ENCODE results near the gene CYB561D2. TPM values are rescaled to one million over a fixed set of nuclear protein-coding genes. Genes with fewer than 3 reads are reported as not detected.

CYB561D2 gene
- total and polyA plus RNA-seq, 2 donors (not counting 3 experiments of a cell fraction or from before 2014, with no cell fraction given), result 13.6 to 46.0 TPM

DNA sequence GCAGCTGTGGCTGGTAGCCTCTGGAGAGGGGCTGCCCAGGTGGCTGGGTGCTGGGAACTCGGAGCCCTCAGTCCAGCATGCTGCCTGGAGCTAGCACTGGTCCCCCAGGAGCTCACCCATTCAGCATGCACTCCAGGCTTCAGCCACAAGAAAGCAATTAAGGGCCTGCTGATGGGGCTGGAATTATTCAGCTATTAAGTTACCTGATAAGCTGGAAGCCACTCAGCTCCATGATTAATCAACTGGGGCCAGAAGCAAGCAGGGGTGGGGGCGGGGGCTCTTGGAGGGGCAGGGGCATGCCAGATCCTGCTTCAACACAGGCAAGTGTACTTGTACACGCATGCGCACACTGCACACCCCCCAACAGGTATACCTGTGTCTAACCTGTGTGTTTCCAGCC lies 30.7 kb downstream of the CYB561D2 start:
- no peaks in the 10 kb centered on the region for H3K9me3 ChIP-seq (replicated peaks; ENCODE audit: control insufficient read depth, insufficient read depth, low read length)
- no peaks in the 10 kb centered on the region for H3K4me1 ChIP-seq (ENCODE audit: control insufficient read depth, extremely low read depth, insufficient read depth, low read length)
- H3K27ac ChIP-seq (ENCODE audit: insufficient read depth, low read depth, low read length), result no peak overlapping the region
- no peaks in the 10 kb centered on the region for H3K36me3 ChIP-seq (ENCODE audit: control insufficient read depth in 2 of 2, extremely low read depth in 1 of 2, insufficient read depth in 2 of 2, low read length in 2 of 2)
- FAIRE-seq, result no peak
- no peak for TF ChIP-seq POLR2A (IDR thresholded peaks at IDR 0.05; ENCODE audit: low read depth, low read length)
- BruUV-seq (replicated peaks), result no TSS peak
- H3K9me1 ChIP-seq (replicated peaks; ENCODE audit: control insufficient read depth, extremely low read depth, insufficient read depth, low read length), result no peaks in the 10 kb centered on the region
- H3K4me3 ChIP-seq (replicated peaks in 1 of 3; ENCODE audit: insufficient read depth in 1 of 3, low read depth in 1 of 3, low read length in 3 of 3), result no peak overlapping the region
- no peak overlapping the region for H2AFZ ChIP-seq (ENCODE audit: low read depth, low read length)
- DNase-seq (ENCODE audit: low read depth, low spot score), result no peak
- POLR2A ChIA-PET, result interaction anchor here (0.6 kb wide), 1 partner anchor 138 kb away, joined by 3 read pairs; no protein-coding TSS in a partner anchor
- H3K27me3 ChIP-seq (ENCODE audit: control insufficient read depth in 2 of 2, insufficient read depth in 2 of 2, low read length in 2 of 2), result no peaks in the 10 kb centered on the region
- H4K20me1 ChIP-seq (replicated peaks; ENCODE audit: control insufficient read depth, extremely low read depth, insufficient read depth, low read length), result no peaks in the 10 kb centered on the region
- H3K4me2 ChIP-seq (ENCODE audit: insufficient read depth, low read length), result no peak overlapping the region
- H3K79me2 ChIP-seq (ENCODE audit: control insufficient read depth, insufficient read depth, low read length), result no peaks in the 10 kb centered on the region
- intact Hi-C loops (cut with micrococcal nuclease) (no loop called here), dilution Hi-C loops (cut with MboI; ENCODE audit: extremely low pct_ligation_motif_present, low sequenced_read_pairs) (no loop called here)
- CTCF ChIA-PET, result interaction anchor here (1.3 kb wide), 1 partner anchor 161 kb away, joined by 6 read pairs; no protein-coding TSS in a partner anchor
- no peak overlapping the region for H3K9ac ChIP-seq (replicated peaks; ENCODE audit: extremely low read depth, insufficient read depth, low read length)

DNA sequence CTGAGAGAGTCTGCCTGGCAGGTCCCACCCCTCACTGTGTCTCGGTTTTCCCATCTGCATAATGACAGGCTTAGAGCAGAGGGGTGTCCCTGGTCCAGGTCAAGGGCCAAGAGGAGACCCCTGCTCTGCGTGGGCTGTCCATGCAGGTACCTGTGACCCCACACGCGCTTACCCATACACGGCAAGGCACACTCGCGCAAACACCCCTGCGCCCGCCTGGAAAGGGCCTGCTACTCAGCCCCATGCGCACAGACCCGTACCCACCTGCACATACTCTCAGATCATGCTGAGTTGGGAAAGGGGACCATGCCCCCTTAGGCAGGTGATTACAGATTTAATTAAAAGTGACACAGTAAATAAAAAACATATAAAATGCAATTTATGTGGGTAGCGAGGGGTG lies 32.1 kb downstream of the CYB561D2 start:
- no peaks in the 10 kb centered on the region for H3K27me3 ChIP-seq (ENCODE audit: control insufficient read depth in 2 of 2, insufficient read depth in 2 of 2, low read length in 2 of 2)
- H3K9ac ChIP-seq (replicated peaks; ENCODE audit: extremely low read depth, insufficient read depth, low read length), result no peak overlapping the region
- no peaks in the 10 kb centered on the region for H3K9me1 ChIP-seq (replicated peaks; ENCODE audit: control insufficient read depth, extremely low read depth, insufficient read depth, low read length)
- no peak overlapping the region for H3K4me2 ChIP-seq (ENCODE audit: insufficient read depth, low read length)
- no TSS peak for BruUV-seq (replicated peaks)
- intact Hi-C loops (cut with micrococcal nuclease) (no loop called here), dilution Hi-C loops (cut with MboI; ENCODE audit: extremely low pct_ligation_motif_present, low sequenced_read_pairs) (no loop called here)
- CTCF ChIA-PET, result no interaction called here
- no peaks in the 10 kb centered on the region for H3K9me3 ChIP-seq (replicated peaks; ENCODE audit: control insufficient read depth, insufficient read depth, low read length)
- FAIRE-seq, result no peak
- TF ChIP-seq FOS (IDR thresholded peaks at IDR 0.05; ENCODE audit: borderline replicate concordance, insufficient read depth, low read length), result no peak
- TF ChIP-seq EZH2 (IDR thresholded peaks at IDR 0.05; ENCODE audit: borderline replicate concordance, low read depth, low read length, severe bottlenecking), result no peak
- no peak for TF ChIP-seq GATA2 (IDR thresholded peaks at IDR 0.05; ENCODE audit: insufficient read depth, insufficient read length, low read depth, low read length)
- TF ChIP-seq, protein P1, sequence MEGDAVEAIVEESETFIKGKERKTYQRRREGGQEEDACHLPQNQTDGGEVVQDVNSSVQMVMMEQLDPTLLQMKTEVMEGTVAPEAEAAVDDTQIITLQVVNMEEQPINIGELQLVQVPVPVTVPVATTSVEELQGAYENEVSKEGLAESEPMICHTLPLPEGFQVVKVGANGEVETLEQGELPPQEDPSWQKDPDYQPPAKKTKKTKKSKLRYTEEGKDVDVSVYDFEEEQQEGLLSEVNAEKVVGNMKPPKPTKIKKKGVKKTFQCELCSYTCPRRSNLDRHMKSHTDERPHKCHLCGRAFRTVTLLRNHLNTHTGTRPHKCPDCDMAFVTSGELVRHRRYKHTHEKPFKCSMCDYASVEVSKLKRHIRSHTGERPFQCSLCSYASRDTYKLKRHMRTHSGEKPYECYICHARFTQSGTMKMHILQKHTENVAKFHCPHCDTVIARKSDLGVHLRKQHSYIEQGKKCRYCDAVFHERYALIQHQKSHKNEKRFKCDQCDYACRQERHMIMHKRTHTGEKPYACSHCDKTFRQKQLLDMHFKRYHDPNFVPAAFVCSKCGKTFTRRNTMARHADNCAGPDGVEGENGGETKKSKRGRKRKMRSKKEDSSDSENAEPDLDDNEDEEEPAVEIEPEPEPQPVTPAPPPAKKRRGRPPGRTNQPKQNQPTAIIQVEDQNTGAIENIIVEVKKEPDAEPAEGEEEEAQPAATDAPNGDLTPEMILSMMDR (IDR thresholded peaks at IDR 0.05; ENCODE audit: extremely low read depth in 1 of 2, insufficient read depth in 1 of 2, low read depth in 1 of 2, low read length in 2 of 2), result no peak
- TF ChIP-seq POLR2AphosphoS5 (IDR thresholded peaks at IDR 0.05; ENCODE audit: insufficient read depth, low read depth, low read length), result no peak
- TF ChIP-seq POLR2A (IDR thresholded peaks at IDR 0.05; ENCODE audit: low read depth, low read length), result no peak
- no peak for TF ChIP-seq MAX (IDR thresholded peaks at IDR 0.05; ENCODE audit: insufficient read depth, insufficient read length)
- no peak for TF ChIP-seq JUN (IDR thresholded peaks at IDR 0.05; ENCODE audit: borderline replicate concordance, insufficient read depth, insufficient read length, low read depth)
- no peak for TF ChIP-seq MYC (IDR thresholded peaks at IDR 0.05; ENCODE audit: low read depth, low read length)
- H4K20me1 ChIP-seq (replicated peaks; ENCODE audit: control insufficient read depth, extremely low read depth, insufficient read depth, low read length), result no peaks in the 10 kb centered on the region
- H3K4me1 ChIP-seq (ENCODE audit: control insufficient read depth, extremely low read depth, insufficient read depth, low read length), result no peaks in the 10 kb centered on the region
- no peak overlapping the region for H3K27ac ChIP-seq (ENCODE audit: insufficient read depth, low read depth, low read length)
- H3K36me3 ChIP-seq (ENCODE audit: control insufficient read depth in 2 of 2, extremely low read depth in 1 of 2, insufficient read depth in 2 of 2, low read length in 2 of 2), result no peaks in the 10 kb centered on the region
- no peak for DNase-seq (ENCODE audit: low read depth, low spot score)
- H3K4me3 ChIP-seq (replicated peaks in 1 of 3; ENCODE audit: insufficient read depth in 1 of 3, low read depth in 1 of 3, low read length in 3 of 3), result no peak overlapping the region
- POLR2A ChIA-PET, result no interaction called here
- H3K79me2 ChIP-seq (ENCODE audit: control insufficient read depth, insufficient read depth, low read length), result no peaks in the 10 kb centered on the region
- H2AFZ ChIP-seq (ENCODE audit: low read depth, low read length), result no peak overlapping the region
